IPS-NIHi7 (cell line): ENCODE results near the gene GSAP.

Experiments used
- DNase-seq: peaks from one replicate; pipeline ENCODE4 v3.0.0; 2012; ENCODE audit warnings: mixed read lengths; ENCODE audit errors: extremely low spot score

Gene GSAP

DNA sequence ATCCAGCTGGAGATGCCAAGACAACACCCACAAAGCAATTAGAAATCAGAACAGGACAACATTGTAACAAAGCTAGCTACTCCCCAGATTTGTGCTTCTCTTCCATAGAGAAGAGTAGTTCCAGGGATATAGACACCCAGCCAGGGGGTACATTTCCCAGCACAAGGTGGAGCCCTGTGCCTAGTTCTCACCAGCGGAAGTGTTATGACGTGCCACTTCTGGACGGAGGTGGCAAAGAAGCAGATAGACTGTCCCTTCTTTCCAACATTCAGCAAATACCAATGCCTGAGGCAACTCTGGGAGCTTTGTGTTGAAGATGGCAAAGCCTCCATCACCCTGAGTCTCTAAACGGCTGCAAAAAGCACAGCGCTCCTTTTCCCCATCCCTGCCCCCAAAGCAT, 23.4 kb upstream of the GSAP start:
- DNase-seq = no peak

DNA sequence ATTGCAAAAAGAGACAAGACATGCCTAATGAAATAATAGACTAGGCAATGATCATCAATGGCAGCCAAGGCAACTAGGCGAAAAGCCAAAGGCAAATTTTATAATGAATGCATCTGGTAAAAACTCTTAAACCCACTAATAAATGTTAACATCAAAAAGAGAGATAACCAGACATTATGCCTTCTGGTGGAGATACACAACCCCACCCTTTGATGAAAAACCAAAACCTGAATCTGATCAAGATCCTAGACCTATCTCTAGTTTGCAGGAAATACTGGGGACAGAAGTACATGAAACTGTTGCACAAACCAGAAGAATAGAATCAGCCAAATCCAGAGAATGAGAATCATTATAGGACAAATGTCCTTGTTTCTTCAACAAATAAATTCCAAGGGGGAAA, 22.0 kb upstream of the GSAP start:
- DNase-seq = no peak

DNA sequence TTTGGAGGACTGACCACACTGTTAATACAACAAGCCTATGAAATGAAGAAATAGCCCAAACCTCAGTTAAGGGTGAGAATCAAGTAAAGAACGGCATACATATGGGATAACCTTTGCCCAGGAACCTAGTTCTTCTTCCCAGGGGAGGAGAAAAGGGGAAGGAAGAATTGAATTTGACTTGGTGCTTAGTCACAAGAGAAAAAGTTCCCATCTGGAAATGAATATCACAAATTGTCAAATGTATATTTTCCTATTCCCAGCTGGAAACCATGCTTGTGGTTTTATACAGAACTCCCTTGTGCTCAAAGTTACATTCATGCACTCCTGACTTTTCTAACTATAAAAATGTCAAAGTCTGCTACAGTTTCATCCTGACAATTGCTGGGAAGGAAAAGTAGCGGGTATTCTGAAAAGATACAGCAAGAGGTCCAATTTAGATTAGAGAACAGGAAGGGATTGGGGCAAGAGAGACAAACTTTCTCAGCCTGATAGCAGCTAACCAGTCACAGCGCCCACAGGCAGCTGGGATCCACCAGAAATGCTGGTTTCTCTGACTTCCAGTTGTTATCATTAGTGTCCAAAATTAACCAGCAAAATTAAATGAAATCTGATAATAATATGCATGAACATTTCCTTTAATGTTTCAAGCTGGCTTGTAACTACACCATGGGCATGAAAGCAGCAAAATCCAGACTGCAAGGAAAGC, 18.6 kb upstream of the GSAP start:
- no peak for DNase-seq

DNA sequence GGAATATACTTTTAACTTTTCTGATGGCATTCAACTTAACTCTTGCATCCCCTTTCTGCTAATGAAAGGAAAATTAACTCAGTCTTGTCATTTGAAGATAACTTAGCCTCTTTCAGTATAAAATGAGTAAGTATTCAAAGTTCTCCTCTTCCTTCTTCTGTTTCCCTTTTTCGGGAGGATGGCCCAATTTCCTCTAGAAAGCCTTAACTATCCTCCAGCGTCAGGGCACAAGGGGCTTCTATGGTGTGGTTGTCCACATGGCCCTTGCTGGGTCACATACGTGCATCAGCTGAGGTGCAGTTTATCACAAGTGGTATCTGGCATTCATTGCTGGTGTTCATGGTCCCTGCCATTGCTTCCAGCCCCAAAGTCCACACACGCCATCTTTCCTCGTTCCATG, 17.8 kb upstream of the GSAP start:
- no peak for DNase-seq

DNA sequence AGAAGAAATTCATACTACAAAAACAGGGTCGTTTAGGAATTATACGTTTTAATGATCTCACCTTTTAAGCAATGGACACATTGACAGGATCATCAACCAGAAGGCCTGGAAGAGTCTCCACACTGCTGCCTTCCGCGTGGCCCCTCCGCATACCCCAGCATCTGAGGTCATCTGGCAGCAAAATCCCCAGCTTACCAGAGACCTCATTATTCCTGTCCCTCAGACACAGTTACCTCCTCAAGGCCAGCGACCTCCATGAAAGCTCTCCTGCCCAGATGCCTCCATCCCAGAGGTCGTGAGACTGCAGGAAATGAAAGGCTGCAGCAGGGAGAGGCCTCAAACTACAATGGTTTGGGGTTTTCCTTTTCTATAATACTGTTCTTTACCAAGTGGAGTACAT, 14.8 kb upstream of the GSAP start:
- DNase-seq = no peak

DNA sequence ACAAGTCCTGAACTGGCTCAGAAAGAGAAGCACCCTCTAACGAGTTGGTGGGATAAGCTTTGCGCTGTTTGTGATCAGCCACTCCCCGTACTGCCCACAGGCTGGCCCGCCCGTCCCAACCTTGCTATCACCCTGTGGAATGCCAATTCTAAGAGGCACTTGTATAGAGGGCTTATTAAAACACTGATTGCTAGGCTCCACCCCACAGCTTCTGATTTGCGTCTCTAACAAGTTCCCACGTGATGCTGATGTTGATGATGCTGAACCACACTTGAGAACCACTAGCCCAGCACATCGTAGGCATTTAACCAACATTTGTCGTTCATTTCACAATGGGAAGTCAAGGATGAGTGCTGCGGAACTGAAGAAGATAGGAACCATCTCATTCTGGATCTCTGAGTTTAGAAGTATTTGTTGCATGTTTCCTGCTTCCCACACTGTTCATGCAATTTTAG, 12.7 kb upstream of the GSAP start:
- no peak for DNase-seq

DNA sequence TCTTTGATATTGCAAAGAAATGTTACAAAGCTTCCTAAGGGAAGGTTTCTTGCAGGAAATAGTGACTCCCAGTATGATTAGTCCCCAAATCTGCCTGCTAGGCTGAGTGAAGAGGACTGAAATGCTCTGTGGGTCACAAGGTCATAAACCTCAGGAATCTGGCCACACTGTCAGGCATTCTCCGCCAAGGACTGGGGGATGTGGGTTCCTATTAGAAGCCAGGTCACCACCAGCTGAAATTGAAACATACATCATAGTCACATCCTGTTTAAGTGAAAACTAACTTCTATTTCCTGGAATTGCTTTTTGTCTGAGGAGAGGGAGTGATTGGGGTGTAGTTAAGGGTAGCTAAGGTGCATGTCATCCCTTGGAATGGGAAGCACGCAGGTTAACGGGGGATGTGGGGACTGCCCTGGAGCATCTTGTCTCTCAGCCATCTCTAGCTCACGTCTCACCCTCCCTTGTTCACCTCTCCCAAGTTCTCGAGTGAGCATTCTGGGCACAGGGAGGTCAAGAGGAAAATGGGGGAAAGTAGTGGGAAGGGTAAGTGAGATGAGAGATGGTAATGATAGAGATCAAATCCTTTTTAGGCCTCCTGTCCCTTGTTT, 12.0 kb upstream of the GSAP start:
- no peak for DNase-seq

DNA sequence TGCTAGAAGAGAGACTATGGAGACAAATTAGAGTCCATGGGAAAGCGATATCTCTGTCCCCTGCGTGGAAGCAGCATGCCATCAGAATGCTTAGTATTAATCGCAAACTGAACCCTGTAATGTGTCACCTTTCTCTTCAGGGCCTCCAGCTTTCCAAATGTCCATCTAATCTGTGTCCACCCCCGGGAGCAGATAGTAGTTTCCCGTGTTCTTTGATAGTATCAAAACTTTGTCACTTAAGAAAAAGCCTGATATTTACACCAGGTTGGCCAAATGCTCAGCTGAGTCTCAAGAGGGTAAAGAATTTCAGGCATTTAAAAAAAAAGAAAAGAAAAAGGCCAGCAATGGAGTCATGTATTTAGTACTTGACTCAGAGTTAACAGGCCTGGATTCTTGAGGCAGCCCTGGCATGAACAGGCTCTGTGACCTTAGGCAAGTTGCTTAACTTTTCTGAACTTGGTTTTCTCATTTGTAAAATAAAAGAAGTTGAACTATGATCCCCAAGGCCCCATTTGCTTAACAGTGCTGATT, 10.4 kb upstream of the GSAP start:
- peak; percentile 18 for DNase-seq

DNA sequence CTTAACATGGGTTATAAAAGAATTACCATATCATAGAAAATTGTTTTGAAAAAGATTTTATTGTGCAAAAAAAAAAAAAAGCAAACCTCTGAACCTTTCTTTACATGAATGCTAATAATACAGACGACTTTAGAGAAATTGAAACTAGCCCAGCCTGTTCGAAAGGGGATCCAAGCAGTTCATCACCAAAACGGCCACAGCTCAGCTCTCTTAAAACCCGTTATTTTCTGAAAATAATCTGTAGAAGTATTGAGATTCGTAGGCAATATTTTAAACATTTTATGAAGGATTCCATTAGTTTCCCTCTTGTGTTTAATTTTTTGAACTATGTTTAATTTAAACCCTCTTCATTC, 9.9 kb upstream of the GSAP start:
- DNase-seq = no peak

DNA sequence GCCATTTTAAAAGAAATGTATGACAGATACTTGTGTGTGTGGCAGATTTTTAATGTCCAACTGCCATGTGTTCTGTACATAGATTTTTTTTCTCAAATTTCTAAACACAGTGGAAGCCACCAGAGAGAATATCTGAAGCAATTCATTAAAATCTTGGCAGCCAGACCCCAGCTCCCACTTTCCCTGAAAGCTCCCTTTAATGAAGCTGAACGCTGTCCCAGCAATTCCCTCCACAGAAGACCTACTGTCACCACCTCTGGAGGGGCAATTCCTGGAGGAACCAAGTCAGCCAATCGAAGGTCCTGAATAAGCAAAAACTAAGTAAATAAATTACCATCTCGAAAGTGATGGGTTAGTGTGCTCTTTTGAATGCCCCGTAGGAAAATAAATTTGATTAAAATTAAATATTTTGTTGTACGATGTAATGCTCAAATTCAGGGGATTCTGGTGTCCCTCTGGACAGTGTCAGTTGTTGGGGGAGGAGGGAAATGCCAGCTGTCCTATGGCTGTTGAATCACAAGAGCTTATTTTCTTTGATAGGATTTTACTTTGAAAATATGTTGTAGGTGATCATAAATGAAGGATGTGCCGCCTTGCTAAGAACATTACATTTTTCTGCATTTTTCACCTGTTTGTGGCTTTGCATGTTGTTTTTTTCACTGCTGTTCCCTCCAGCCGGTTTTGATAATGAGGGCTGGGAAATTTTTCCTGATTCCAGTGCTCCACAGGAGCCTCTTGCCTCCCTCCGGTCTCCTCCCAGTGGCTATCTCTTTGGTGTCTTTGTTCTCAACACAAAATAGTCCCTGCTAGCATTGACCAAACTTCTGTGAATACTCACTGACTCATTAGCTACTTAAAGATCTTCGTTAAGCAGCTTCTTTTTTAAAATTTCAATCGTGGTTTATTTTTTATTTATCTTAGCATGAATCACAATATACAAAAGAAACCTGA, 9.2 kb upstream of the GSAP start:
- DNase-seq = peak; percentile 62

DNA sequence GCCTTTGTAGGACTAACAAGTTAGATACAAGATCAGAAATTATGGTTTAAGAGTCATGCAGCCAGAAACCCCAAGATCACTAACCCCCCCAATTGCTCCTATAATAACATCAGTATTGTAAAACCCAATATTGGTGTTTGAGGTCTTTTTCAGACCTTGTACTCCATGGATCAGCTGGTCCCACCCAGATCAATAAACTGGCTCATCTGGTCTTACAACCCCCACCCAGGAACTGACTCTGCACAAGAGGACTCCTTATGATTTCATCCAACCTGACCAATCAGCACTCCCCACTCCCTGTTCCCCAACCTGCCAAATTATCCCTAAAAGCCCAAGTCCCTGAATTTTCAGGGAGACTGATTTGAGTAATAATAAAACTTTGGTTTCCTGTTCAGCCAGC, 6.4 kb upstream of the GSAP start:
- no peak for DNase-seq

DNA sequence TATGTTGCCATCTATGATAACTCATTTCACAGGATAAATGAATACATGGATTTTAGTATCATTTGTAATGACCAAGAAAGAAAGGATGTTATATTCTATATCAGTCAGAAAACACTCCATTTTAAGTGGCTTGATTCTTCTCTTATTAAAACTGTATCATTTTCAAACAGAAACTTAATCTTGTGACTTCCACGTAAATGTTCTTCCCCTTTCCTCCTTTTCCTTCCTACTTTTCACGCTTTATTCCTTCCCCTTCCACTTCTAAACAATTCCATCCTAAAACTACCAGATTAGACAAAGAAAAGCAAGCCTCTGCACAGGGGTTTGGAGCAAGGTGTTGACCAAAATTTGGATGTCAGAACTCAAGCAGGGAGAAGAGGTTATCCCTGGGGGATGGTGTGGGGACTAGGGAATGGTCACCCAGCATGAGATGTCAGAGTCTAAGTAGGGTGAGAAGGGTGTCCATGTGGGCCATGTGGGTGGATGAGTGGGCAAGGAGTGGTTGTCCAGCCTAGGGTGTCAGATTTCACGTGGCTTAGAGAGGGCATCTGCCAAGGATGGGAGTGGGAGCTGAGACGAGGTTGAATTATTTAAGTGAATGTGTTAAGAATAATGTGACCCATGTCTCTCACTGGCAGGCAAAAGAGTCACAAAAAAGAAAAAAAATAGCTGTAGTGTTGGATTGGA, 5.0 kb upstream of the GSAP start:
- DNase-seq = no peak

DNA sequence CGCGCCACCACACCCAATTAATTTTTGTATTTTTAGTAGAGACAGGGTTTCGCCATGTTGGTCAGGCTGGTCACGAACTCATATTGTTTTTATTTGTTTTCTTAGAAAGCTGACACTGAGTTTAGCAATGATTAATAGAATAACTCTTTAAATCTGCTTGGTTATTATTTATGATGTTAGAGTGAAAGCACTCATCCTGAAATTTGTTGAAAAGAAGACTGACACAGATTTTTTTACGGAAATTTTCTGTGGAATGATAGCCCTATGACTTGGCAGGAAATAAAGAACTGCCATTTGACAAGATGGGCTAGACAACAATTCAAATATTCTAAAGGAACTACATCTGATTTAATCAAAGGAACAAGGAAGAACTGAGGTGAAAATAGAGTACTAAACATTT, 4.3 kb upstream of the GSAP start:
- DNase-seq = no peak

DNA sequence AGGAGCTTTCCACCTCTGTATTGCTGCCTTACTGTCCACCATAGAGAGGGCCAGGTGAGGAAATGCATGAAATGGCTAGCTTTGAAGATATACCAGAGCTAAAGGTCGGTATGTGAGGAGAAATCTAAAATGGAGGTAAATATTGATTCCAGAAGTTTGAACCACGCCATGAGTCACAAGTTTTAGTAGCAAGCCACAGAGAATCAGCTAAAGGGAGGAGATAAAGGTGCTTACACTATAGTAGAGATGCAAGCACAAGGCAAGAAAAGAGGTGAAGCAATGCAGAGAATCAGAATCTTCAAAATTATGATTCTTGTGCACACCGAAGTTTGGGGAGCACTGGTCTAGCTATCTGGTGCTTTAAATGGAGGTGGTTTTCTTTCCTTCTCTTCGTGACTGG, 3.0 kb upstream of the GSAP start:
- DNase-seq = no peak

DNA sequence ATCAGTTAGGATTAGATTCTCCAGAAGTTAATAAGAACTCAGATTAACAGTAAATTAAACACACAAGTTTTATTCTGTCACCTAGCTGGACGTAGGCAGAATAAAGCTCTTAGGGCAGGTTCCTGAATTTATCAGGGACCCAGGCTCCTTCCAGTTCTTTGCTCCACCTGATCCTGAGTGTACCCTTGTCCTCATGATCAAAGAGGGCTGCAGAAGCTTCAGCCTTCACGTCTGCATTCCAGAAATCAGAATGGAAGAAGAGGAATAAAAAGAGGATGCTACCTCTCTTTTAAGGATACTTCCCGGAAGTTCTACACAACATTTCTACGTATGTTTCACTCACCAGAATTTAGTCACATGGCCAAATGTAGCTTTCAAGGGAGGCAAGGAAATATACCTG, 1.7 kb upstream of the GSAP start:
- no peak for DNase-seq

DNA sequence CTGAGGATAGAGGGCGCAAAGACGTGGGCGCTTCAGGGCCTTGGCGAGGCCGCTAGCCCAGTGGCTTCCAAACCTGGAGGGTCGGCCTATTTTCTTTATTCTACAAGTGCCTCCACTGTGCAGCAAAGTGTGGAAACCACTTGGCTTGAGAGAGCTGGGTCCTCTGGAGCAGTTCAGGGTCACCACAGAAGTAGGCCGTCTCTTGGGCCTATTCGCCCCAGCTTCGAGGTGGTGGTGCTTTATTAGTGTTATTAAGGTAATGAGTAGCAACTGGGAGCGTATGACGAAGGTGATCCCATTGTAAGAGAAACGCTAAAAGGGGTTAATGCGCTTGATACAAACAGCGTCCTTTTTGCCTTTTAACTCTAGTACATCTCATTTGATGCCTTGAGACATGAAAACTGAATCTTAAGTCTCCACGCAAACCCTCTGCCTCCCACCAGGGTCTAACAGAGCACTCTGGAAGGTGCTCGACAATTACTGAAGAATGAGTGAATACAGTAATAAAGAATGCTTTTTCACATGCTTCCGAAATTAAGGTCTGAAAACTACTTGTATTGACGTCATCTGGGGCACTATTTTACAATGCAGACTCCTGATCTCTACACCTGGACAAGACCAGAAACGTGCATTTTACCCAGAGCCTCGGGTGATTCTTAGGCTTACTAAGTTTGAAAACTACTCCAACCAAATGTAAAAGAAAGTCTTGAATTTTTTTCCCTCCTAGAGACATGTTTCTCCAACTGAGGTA, 647 bp upstream of the GSAP start:
- no peak for DNase-seq

DNA sequence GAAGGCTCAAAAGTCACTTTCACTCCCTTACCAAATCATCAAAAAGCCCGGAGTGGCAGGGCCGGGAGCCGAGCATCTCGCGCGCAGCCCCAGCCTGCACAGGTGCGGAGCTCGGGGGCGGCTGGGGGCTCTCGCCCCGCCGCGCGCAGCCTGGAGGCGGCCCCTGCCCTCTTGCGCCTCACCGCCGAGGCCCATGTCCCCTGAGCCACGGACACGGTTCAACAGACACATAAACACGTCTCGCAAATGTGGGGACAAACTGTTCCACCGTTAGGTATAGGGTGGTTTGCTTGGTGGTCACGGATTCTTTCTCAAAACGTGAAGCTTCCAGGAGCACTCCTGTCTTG, 700 bp downstream of the GSAP start:
- peak; percentile 23 for DNase-seq

DNA sequence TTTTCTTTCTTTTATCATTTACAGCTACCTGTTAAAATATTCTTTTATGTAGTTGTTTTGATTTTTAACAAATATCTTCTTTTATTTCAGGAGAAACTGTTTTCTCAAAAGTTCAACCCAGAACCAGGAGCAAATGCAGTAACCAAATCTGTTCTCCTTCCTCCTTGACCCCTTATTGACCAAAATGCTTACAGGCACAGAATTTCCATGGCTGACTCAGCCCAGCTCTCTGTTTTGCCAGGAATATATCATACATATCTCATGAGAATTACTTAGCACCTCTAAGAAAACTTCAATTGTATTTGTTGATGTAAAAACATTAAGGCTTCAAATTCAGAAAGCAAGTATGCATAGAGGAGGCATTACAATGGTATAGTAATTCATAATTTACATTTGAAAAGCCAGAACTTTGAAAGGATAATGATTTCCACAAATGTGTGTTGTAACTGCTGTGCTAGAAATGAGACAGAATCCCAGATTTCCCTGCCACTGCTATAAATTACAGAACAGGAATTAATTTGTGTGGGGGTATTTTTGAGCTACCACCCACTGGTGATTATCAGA, 2.2 kb downstream of the GSAP start:
- DNase-seq = no peak

DNA sequence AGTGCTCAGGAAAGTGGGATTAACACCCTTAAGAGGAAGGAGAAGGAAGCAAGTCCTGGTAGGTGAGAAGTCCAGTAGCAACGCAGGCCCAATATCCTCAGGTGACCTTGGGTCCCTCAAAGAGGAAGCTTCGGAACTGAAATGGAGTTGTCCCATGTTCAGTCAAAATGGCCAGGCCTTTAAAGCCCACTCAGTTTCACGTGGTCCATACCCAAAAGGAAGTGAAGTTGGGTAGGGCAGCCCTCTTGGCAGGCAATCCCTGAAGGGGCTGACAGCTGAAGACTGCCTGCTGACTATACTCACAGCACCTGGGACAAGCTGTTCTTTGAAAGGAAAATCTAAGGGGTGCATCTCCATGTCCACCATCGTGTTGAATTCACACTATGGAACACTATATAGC, 3.0 kb downstream of the GSAP start:
- no peak for DNase-seq

DNA sequence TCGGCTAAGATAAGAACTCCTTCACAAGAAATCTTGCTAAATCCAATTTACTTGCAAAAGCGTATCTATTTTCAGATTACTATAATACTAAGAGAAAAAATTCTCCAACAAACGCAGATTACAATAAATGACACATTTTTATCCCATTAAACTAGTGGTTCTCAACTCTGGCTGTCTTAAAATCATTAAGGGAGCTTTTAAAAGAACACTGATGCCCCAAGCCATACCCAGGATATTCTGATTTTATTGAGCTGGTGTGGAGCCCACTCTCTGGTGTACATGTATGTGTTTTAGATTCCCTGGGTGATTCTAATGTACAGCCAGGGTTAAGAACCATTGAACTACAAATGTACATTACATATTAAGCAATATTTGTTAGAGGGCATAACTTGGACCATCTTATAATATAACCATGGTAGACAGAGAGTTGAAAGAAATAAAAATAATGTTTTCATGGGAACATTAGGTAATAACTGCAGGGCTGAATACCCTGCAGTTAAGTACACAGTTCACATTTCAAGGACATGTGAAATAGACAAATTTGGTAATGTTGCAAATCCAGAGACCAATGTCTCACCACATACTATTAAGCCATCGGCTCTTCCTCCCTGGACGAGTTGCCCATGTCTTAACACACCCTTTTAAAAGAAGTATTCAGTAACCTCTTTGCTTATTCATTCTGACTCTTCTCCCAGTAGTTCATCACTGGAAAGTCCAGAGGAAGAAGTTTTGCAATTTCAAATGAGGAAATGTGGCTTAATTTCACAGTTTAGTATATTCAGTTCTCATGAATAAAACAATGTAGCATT, 6.2 kb downstream of the GSAP start:
- DNase-seq = no peak
